ENCODE data around the gene SKI.

Gene SKI

DNA sequence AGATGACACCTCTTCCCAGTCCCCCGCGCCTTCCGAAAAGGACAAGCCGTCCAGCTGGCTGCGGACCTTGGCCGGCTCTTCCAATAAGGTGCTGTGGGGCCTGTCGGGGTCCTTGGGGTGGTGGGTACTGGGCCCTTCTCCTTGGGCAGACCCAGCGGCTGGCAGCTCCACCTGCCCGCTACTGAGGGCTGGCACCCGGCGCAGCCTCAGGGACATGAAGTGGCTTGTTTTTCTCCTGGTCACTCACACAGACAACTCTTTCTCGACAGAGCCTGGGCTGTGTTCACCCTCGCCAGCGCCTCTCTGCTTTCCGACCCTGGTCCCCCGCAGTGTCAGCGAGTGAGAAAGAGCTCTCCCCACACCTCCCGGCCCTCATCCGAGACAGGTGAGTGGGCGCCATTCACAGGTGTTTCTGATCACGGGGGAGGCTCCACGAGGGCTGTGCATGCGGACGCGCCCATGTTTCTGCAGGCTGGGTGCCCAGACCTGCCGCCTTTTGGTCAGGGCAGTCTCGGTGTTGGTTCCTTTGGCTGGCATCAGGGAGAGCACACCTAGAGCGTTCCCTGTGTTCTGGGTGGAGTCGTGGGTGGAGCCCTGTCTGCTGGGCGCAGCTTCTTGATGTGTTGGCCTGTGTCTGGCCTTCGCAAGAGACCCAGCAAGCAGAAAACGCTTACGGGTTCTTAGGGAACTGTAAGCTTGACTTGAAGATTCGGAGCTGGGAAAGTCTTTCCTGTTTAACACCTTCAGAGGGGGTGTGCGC, 75.1 kb downstream of the SKI start:
- DNase-seq: no peak

DNA sequence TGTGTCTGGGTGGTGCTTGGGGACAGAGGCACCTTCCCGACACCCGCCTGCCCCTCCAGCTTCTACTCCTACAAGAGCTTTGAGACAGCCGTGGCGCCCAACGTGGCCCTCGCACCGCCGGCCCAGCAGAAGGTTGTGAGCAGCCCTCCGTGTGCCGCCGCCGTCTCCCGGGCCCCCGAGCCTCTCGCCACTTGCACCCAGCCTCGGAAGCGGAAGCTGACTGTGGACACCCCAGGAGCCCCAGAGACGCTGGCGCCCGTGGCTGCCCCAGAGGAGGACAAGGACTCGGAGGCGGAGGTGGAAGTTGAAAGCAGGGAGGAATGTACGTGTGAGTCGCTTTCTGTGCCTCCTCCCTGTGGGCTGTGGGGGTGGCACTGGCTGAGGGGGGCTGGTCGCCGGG, 75.7 kb downstream of the SKI start:
- DNase-seq: no peak

DNA sequence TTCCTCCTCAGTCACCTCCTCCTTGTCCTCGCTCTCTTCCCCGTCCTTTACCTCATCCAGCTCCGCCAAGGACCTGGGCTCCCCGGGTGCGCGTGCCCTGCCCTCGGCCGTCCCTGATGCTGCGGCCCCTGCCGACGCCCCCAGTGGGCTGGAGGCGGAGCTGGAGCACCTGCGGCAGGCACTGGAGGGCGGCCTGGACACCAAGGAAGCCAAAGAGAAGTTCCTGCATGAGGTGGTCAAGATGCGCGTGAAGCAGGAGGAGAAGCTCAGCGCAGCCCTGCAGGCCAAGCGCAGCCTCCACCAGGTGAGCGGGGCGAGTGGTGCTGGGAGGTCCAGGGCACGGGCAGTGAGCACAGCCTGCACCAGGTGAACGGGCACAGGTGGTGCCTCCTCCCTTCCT, 76.2 kb downstream of the SKI start:
- DNase-seq: no peak

DNA sequence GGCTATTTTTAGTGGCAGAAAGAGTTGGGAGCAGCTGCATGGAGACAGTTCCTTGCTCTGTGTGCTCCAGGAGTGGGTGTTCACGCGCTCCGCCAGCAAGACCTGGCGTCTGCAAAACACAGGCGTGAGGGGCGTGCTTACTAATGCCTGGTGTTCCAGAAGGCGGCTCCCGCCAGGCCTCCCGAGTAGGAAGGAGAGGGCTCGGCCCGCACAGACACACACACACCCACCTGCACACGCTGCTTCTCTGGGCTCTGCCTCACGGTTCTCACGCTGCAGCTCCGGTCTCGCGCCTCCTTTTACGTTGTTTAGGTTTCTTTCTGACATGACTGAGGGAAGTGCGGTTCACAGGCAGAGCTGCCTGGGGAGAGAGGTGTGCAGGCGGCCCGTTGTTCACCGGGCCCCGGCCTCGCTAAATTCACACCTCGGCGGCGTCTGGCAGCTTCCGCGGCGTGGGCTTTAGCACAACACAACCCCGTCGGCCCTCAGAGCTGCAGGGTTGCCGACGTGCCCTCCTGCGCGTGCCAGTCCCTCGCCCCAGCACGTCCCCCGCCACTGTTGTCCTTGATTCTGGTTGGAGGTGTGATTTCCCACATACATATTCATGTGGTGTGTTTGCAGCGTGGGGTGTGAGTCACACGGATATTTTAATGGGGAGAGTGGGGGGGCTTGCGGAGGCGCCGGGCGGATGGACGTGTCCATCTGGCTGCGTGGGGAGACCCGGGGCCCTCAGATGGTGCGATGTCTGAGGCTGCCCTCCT, 77.0 kb downstream of the SKI start:
- peak in 38 of 58 donors; percentile 23 to 84 (median 59) for DNase-seq

DNA sequence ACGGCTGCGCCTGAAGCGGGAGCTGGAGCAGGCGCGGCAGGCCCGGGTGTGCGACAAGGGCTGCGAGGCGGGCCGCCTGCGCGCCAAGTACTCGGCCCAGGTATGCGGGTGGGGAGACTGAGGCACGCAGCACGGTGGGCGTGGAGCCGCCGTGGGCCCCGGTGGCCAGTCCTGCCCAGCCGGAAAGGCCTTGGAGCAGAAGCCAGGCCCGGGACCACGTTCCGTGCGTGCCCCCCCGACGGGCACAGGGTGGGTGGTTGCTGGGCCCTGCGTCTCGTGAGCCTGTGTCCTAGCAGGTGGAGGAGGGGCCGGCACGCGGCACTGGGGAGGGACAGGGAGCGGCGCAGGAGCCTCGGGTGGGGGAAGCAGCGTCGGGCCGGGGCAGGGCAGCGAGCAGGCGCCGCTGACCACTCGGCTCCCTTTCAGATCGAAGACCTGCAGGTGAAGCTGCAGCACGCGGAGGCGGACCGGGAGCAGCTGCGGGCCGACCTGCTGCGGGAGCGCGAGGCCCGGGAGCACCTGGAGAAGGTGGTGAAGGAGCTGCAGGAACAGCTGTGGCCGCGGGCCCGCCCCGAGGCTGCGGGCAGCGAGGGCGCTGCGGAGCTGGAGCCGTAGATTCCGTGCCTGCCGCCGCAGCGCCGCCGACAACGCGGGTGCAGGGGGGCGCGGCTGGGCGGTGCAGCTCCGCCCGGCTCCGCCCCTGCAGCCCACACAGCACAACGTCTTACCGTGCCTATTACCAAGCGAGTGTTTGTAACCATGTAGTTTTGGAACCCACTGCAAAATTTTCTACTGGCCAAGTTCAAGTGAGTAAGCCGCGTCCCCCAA, 78.2 kb downstream of the SKI start:
- DNase-seq: peak in 1 of 58 donors; percentile 47

DNA sequence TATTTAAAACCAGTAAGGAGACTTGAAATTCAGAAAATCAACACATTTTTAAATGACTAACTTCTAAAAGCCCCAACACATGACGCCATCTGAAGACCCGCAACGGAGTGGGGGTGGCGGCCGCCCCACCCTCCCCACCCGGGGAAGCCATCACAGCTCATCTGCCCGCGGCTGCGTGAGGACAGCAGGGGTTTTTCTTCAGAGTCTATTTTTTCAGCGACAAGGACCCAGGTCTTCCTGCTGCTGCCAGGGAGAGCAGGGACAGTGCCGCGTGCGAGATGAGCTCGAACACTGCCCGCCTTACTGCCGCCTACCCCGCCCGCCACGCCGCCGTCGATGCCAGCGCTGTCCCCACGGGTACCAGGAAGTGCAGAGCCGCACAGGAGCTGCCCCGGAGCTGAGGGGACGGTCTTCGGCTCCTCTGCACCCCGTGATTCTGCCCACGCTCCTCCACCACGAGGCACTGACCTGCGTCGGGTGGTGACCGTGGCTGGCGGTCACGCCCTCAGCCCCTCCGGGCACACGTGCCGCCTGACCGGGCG, 79.0 kb downstream of the SKI start:
- DNase-seq: peak in 1 of 58 donors; percentile 47

DNA sequence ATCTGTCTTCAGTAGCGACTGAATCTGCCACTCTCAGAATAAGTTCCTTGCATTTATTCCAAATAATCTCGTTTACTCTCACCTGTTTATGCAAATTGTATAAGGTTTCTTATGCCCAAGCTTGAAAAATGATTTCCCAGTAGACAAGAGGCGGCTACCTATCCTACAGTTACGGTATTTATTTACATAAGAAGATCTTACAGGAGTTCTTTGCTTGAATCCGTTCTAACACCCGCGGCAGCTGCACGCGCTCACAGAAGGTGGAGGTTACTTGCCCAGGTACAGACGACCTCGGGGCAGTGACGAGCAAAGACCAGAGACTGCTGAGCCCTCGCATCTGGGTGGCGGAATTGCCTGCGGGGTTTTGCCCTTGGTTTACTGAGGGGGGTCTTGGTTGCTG, 79.9 kb downstream of the SKI start:
- no peak for DNase-seq

DNA sequence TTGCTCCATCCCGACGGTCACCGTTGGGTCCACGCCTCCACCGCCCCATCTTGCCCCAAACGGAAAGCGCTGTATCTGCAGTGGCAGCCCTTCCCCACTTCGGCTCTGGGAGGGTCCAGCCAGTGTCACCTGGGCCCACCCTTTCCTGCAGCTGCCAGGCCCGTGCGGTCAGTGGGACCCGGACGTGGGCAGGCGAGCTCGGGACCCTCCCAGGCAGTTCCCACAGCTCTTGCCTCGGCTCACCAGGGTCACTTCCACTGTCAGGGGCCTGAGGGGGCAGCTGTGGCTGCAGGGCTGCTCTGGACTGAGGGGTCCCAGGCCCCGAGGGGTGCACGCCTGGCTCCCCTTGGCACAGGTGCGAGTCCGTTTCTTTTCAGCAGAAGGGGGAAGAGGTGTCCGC, 80.7 kb downstream of the SKI start:
- no peak for DNase-seq

DNA sequence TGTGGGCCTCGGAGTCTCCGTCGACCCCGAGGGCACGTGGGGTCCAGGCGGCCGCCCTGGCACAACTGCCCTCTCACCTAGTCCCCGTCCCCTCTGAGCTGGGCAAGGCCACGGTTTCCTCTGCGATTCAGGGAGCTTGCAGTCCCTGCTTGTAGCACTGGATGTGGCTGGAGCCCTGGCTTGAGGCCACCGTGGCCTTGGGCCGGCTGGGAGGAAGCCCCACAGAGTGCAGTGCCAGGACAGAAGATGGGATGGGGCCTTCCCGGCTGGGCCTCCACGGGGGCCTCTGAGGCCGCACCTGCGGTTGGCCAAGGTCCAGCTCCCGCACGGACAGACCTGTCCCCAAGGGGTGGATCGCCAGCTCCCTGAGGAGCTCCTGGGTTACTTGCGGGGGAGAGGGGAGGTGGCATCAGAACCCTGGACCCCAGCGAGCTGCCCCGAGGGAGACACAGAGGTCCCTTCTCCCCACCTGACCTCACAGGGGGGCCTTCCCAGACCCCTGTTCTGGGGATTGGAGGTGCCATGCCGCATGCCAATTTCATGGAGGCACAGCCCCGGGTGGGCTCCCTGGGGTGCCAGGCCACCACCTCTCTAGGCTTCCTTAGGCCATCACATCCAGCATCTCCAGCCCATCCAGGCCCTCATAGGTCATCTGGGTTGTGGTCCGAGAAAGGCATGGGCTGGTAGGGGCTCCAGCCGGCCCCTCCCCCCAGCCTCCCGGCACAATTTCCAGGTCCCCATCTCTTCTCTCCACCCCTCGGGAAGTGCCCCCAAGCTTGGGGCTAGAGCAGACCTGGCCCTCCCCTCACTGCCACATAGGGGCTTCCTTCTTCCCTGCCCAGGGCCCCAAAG, 82.4 kb downstream of the SKI start:
- DNase-seq: peak in 6 of 58 donors; percentile 13 to 45 (median 24)

DNA sequence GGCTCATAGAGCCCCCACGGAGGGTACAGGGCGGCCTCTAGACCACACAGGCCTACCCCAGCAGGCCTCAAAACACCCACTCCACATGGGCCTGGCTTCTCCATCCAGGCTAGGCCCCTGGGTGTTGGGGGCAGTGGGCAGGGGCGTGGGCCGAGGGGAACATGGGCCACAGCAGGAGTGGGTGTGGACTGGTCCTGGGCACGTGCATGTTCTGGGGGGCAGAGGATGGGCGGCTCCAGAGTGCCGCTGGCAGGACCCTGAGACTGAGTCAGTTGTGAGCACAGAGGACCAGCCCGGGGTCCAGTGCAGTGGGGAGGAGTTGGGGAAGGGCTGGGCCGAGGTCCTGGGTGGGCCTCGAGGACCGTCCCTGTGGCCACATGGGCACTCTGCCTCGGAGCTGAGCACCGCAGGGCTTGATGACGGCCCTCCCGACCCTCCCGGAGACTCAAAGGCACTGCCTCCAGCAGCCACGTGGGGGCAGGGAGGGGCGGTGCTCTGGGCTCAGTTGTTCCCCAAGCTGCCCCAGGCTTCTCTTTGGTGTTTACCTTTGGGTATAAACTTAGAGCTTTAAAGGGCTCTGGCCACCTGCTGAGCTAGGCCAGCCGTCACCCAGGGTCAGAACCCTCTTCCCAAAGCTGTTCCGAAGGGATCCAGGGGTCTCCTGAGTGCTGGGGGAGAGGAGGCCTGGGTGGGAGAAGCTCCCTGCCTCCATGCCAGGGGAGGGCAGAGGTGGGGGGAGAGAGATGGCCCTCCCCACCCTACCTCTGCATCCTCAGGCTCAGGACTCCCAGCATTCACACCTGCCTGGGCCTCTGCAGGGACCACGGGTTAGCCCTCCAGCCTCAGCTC, 83.3 kb downstream of the SKI start:
- DNase-seq: peak in 10 of 58 donors; percentile 11 to 52 (median 28)

DNA sequence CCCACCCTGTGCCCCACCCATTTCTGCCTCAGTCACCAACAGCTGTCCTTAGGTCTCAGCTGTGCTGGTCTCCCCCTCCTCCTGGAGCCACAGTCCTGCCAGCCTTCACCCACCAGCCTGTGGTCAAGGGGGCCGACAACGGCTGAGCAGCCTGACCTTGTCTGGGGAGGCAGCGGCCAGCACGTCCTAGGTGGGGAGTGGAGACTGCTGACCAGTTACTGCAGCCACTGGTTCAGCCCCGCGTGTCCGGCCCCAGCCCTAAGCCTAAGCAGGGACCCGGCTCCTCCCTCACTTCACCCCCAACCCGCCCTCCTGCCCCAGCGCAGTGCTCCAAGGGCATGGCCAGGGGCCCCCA, 84.0 kb downstream of the SKI start:
- no peak for DNase-seq

DNA sequence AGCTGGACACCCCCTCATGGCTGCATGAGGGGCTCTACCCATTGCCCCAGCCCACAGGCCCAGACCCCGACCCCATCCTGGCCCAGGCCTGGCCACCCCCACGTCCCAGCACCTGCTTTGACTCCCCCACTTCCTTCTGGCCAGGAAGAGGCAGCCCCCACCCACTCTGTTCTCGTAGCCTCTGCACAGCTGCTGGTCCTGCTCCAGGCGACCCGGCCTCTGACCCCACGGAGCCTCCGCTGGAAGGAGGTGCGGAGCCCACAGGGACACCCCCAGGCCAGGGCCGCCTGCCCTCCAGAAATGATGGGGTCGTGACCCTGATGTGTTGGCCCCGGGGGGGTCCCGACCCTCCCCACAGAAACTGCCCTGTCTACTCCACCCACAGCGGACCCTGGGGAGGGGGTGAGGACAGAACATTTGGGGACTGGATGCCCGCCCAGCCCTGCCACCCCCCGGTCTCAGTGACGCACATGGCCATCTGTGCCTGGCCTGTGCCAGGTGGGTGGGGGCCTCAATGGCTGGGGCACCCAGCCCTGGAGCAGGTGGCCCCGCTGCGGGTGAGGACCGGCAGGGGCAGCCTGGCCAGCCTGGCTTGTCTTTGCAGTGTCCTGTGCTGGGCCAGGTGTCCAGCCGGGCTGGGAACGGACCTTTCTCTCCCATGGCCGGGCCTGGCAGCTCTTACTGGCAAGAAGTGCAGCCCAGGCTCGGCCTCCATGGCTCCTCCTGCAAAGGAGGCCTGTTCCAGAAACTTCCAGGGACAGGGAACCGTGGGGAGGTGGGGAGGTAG, 84.6 kb downstream of the SKI start:
- peak in 18 of 58 donors; percentile 17 to 65 (median 40) for DNase-seq

DNA sequence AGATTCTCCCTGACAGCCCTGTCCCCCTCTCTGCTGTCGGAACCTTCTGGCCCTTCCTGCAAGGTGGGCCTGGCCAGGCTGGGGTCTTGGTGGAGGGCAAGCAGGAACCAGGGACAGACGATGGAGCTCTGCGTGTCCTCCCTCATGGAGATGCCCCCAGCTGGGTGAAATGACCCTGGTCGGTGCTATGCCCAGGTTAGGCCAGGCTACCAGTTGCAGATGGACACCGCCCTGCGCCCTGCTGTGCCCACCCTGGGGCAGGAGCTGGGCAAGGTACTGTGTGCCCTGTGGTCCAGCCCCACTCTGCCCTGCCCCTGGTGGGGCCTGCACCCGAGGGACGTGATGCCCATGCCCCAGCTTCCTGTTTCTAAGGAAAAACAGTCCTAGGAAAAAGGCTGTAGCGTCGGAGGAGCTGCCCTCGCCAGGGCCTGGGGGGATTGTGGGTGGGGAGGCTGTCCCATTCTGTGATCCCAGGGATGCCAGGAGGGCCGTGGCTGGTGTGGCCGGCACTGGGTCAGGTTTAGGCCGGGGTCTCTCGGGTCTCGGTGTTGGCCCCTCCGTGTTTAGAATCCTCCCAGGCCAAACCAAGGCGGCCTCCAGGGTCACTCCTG, 85.6 kb downstream of the SKI start:
- no peak for DNase-seq

DNA sequence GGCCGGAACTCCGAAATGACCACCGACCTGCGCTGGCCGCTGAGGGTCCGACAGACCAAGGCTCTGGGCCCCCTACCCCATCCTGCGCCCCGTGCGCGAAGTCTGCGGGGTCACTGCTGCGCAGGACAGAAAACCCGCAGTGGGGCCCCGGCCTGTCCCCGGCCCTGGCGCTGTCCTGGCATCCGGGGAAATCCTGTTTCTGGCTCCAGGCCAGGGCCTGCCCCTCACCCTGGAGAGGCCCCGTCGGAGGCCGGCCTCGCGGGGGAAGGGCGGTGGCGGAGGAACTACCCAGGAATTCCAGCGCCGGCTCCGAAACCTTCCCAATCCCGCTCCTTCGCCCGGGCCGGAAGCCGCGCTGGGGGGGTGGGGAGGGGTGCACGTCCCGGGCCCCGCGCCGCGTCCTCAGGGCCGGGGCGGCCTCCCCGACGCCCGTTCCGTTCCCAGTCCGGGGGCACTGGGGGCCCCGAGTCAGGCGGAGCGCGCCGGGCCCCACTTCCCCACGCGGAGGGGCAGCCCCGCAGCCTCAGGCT, 86.2 kb downstream of the SKI start:
- DNase-seq: peak in 1 of 58 donors; percentile 5

DNA sequence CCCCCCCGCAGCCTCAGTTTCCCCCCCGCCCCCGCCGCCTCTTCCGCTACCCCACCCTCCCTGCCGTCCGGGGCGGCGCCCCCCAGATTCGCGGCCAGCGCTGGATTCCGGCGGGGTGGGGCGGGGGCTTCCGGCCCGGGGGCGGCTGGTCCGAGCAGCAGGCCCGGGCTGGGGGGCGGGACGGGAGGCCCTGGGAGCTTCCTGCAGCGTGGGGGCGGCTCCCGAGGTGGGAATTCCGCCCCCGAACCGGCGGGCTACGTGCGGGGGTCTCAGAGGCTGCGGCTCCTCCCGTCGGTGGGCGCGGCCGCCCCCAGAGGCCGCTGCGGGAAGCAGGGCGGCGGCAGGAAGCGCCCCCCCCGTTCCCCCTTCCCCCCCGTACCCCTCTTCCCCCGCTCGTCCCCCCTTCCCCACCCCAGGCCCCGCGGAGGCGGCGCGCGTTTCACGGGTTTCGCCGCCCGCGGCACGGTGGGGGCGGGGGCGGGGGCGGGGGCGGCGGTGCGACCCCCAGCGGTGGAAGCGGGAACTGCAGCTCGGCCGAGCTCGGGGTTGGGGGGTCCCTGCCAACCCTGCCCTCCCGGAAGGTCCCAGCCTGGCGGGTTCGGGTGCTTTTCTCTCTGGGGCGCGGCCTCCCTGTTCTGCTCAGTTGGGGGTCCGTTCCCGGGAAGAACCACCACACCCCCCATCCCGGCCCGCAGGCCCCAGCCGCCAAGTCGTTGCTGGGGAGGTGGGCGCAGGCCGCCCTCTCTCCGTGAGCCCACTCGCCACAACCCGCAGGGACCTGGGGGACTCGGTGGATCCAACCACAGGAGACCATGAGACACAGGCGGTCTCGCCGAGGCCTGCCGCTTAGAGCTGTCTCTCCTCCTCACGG, 86.9 kb downstream of the SKI start:
- peak in 1 of 58 donors; percentile 28 for DNase-seq

DNA sequence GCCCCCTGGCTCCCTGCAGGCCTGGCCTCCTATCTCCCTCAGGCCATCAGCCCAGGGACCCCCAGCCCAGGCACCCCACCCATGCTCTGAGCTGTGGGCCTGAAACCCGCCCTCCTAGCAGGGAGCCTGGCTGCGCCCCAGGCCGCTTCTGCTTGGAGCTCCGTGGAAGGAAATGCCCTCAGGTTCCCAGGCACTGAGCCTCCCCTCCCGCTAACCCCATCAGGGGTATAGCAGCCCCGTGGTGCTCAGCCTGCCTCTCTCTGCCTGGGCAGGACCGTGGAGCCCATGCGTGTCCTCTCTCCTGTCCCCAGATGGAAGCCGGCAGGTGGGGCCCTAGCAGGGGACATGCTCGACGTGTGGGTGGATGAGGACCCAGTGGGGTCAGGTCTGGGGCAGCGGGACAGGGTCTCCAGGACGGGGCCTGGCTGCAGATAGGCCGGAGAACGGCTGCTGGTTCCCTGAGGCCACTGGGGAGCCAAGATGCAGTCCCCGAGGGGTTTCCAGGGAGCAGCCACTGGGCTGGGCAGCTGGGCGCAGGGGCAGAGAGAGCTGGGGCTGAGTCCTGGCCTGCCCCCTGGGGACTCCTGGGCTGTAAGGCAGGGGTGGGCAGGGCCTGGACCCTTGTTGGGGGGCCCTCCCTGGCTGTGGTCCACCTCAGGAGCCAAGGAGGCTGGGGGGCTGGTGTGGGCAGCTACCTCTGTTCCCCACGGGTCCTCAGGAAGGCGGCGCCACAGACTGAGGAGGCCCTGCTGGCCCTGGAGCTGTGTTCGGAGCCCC, 87.7 kb downstream of the SKI start:
- no peak for DNase-seq

Measured in anterior cingulate cortex (tissue), 58 donors.